ENCODE data around the gene CERK. TPM values are rescaled to one million over a fixed set of nuclear protein-coding genes. Genes with fewer than 3 reads are reported as not detected.

The CERK gene
- polyA plus RNA-seq, 1 of the 3 experiments (the other 2 are of a cell fraction), result 32.6 TPM

- no peak for TF ChIP-seq REST (IDR thresholded peaks at IDR 0.05; ENCODE audit: low read depth, low read length)
- no peak for TF ChIP-seq IRF3 (IDR thresholded peaks at IDR 0.05; ENCODE audit: low read depth, low read length)
- TF ChIP-seq MEF2A (IDR thresholded peaks at IDR 0.05; ENCODE audit: borderline replicate concordance, low read depth), result no peak
- no peak for TF ChIP-seq MXI1 (IDR thresholded peaks at IDR 0.05; ENCODE audit: low read depth, low read length)
- no peak for TF ChIP-seq MAX (IDR thresholded peaks at IDR 0.05; ENCODE audit: low read depth)
These were observed 29.4 kb upstream of the CERK start (continued) for GRCh38 chr22:46767249-46767985.

GRCh38 chr22:46766611-46767010 is 28.6 kb upstream of the CERK start:
- WGBS (ENCODE audit: low lambda C conversion rate), result 97% methylated on average over 8 of the region's 8 CpGs
- TF ChIP-seq CTCF (IDR thresholded peaks at IDR 0.05), result no peak
- Histone ChIP-seq H3K36me3 (replicated peaks in 1 of 2; ENCODE audit: control insufficient read depth in 1 of 2, insufficient read depth in 2 of 2, low read length in 1 of 2) (peaks cover 0 to 3% of the 10 kb centered on the region in 2 experiments), H3K79me2 (ENCODE audit: insufficient read depth) (peaks cover 99% of the 10 kb centered on the region), H3K4me2 (no peak overlapping the region), H4K20me1 (ENCODE audit: insufficient read depth) (peaks cover 22% of the 10 kb centered on the region; the same call in 1 of the 2 replicates), H3F3A (replicated peaks; ENCODE audit: insufficient read depth) (no peaks in the 10 kb centered on the region), H3K4me3 (ENCODE audit: low read depth in 2 of 2, low read length in 1 of 2) (no peak overlapping the region), H3K27ac (ENCODE audit: low read depth in 2 of 2, low read length in 1 of 2) (no peak overlapping the region), H3K9me2 (no peaks in the 10 kb centered on the region), H3K27me3 (ENCODE audit: insufficient read depth) (no peaks in the 10 kb centered on the region), H3K9ac (no peak overlapping the region), H3K9me3 (no peaks in the 10 kb centered on the region), H3K4me1 (ENCODE audit: control insufficient read depth in 1 of 2, insufficient read depth in 2 of 2, low read depth in 1 of 2, low read length in 1 of 2) (peaks cover 5 to 8% of the 10 kb centered on the region in 2 experiments; a peak in 2 of 4 replicates), H2AFZ (ENCODE audit: low read depth) (no peak overlapping the region)
- DNase-seq, result no peak
- ChIA-PET POLR2A (no interaction called here), CTCF (interaction anchor here (1.2 kb wide), 1 partner anchor 203 kb away, joined by 3 read pairs; no protein-coding TSS in a partner anchor)
